Neural progenitor cell (in vitro differentiated cells): ENCODE results near the gene JUND.

Experiments
- CTCF ChIP-seq: fragments of 200-600 bp; sonication (generic); IDR thresholded peaks from 2 replicates; pipeline ENCODE4 v1.5.1; 2017; ENCODE audit warnings: antibody characterized with exemption, mild to moderate bottlenecking
- EZH2 ChIP-seq: fragments of 200-600 bp; sonication (generic); IDR thresholded peaks from 2 replicates; pipeline ENCODE4 v1.6.1; 2017; ENCODE audit warnings: antibody characterized with exemption, mild to moderate bottlenecking, moderate library complexity
- EZH2phosphoT487 ChIP-seq: fragments of 200-600 bp; sonication (generic); IDR thresholded peaks from 2 replicates; pipeline ENCODE4 v1.6.1; 2017; ENCODE audit warnings: antibody characterized with exemption

GRCh38 chr19:18231775-18232174, 49.6 kb downstream of the JUND start:
- TF ChIP-seq EZH2 = no peak
- TF ChIP-seq CTCF = no peak
- TF ChIP-seq EZH2phosphoT487 = no peak
